H9 (cell line): ENCODE results near the gene SULT1E1. TPM values are rescaled to one million over a fixed set of nuclear protein-coding genes. Genes with fewer than 3 reads are reported as not detected.

ENCODE experiments used
- DNase-seq: peaks from one replicate; pipeline ENCODE4 v3.0.0-alpha.2; 2017
- H2AFZ ChIP-seq: one replicate; pipeline ENCODE4 v1.6.1; 2013; ENCODE audit warnings: mild to moderate bottlenecking, low read length, control low read depth, moderate library complexity
- H2AK5ac ChIP-seq: 2 replicates; pipeline ENCODE4 v1.6.1; 2013; ENCODE audit warnings: low read length, control low read depth, mixed read lengths; ENCODE audit not compliant: insufficient read length
- H2BK120ac ChIP-seq: one replicate; pipeline ENCODE4 v1.6.1; 2013; ENCODE audit warnings: low read depth, mild to moderate bottlenecking, low read length, control low read depth, inconsistent platforms; ENCODE audit not compliant: poor library complexity, severe bottlenecking
- H2BK12ac ChIP-seq: 2 replicates; pipeline ENCODE4 v1.6.1; 2013; ENCODE audit warnings: low read length, control low read depth, mixed read lengths, low read depth; ENCODE audit not compliant: insufficient read length
- H2BK15ac ChIP-seq: 2 replicates; pipeline ENCODE4 v1.6.1; 2013; ENCODE audit warnings: low read depth, low read length, control low read depth
- H2BK20ac ChIP-seq: one replicate; pipeline ENCODE4 v1.6.1; 2013; ENCODE audit warnings: low read depth, mild to moderate bottlenecking, low read length, control low read depth, inconsistent platforms; ENCODE audit not compliant: poor library complexity, severe bottlenecking
- H2BK5ac ChIP-seq: 2 replicates; pipeline ENCODE4 v1.6.1; 2013; ENCODE audit warnings: low read length, control low read depth, mixed read lengths; ENCODE audit not compliant: insufficient read length
- H3K14ac ChIP-seq: 2 replicates; pipeline ENCODE4 v1.6.1; 2013; ENCODE audit warnings: low read length, control low read depth; ENCODE audit not compliant: insufficient read depth
- H3K18ac ChIP-seq: 2 replicates; pipeline ENCODE4 v1.6.1; 2013; ENCODE audit warnings: low read depth, mild to moderate bottlenecking, mixed read lengths, low read length, control low read depth; ENCODE audit not compliant: insufficient read length
- H3K23ac ChIP-seq: 2 replicates; pipeline ENCODE4 v1.6.1; 2013; ENCODE audit warnings: low read length, control low read depth, mixed read lengths, low read depth; ENCODE audit not compliant: insufficient read length
- H3K23me2 ChIP-seq: 2 replicates; pipeline ENCODE4 v1.6.1; 2013; ENCODE audit warnings: low read depth, mild to moderate bottlenecking, mixed read lengths, low read length, control low read depth; ENCODE audit not compliant: insufficient read length, poor library complexity, severe bottlenecking
- H3K27ac ChIP-seq: 2 replicates; pipeline ENCODE4 v1.5.1; 2013; ENCODE audit warnings: low read length, control low read depth, mixed read lengths, low read depth; ENCODE audit not compliant: insufficient read length
- H3K27me3 ChIP-seq: 2 replicates; pipeline ENCODE4 v1.6.1; 2013; ENCODE audit warnings: low read length, control low read depth, inconsistent platforms; ENCODE audit not compliant: insufficient read depth
- H3K4ac ChIP-seq: 2 replicates; pipeline ENCODE4 v1.6.1; 2013; ENCODE audit warnings: low read depth, mild to moderate bottlenecking, control low read depth, inconsistent platforms, low read length, moderate library complexity
- H3K4me1 ChIP-seq: 2 replicates; pipeline ENCODE4 v1.6.1; 2013; ENCODE audit warnings: low read length, control low read depth, inconsistent platforms; ENCODE audit not compliant: insufficient read depth
- H3K4me2 ChIP-seq: 2 replicates; pipeline ENCODE4 v1.6.1; 2013; ENCODE audit warnings: low read length, control low read depth, mixed read lengths; ENCODE audit not compliant: insufficient read length, insufficient read depth
- H3K56ac ChIP-seq: 2 replicates; pipeline ENCODE4 v1.6.1; 2013; ENCODE audit warnings: low read depth, mild to moderate bottlenecking, mixed read lengths, low read length, control low read depth; ENCODE audit not compliant: insufficient read length
- H3K79me1 ChIP-seq: 2 replicates; pipeline ENCODE4 v1.6.1; 2013; ENCODE audit warnings: low read depth, mild to moderate bottlenecking, moderate library complexity, low read length, control low read depth, inconsistent platforms; ENCODE audit not compliant: insufficient read depth, poor library complexity, severe bottlenecking
- H3K79me2 ChIP-seq: 2 replicates; pipeline ENCODE4 v1.6.1; 2013; ENCODE audit warnings: low read length, control low read depth, inconsistent platforms; ENCODE audit not compliant: insufficient read depth
- H3K9ac ChIP-seq: 2 replicates; pipeline ENCODE4 v1.6.1; 2013; ENCODE audit warnings: low read length, control low read depth, mixed read lengths; ENCODE audit not compliant: insufficient read length; ENCODE audit errors: extremely low read depth
- H3K9me3 ChIP-seq: one replicate; pipeline ENCODE4 v1.6.1; 2013; ENCODE audit warnings: low read depth, low read length, inconsistent platforms; ENCODE audit not compliant: control insufficient read depth
- H3T11ph ChIP-seq: one replicate; pipeline ENCODE4 v1.6.1; 2013; ENCODE audit warnings: mild to moderate bottlenecking, low read length, control low read depth, inconsistent platforms
- H4K20me1 ChIP-seq: one replicate; pipeline ENCODE4 v1.6.1; 2013; ENCODE audit not compliant: control insufficient read depth, insufficient read length, insufficient read depth
- H4K5ac ChIP-seq: 2 replicates; pipeline ENCODE4 v1.6.1; 2013; ENCODE audit warnings: low read depth, mild to moderate bottlenecking, mixed read lengths, low read length, control low read depth; ENCODE audit not compliant: insufficient read length
- H4K8ac ChIP-seq: replicated peaks from 2 replicates; pipeline ENCODE4 v1.6.1; 2013; ENCODE audit warnings: low read length, control low read depth, mixed read lengths, low read depth; ENCODE audit not compliant: insufficient read length
- H4K91ac ChIP-seq: 2 replicates; pipeline ENCODE4 v1.6.1; 2013; ENCODE audit warnings: low read depth, mild to moderate bottlenecking, moderate library complexity, mixed read lengths, low read length, control low read depth; ENCODE audit not compliant: insufficient read length
- H3K27ac Mint-ChIP-seq, 3 experiments: 2 replicates in 2 of 3; 3 replicates in 1 of 3; pipeline ENCODE4 v1.8.0; 2020 to 2021; ENCODE audit warnings: mixed read lengths in 3 of 3, mild to moderate bottlenecking in 1 of 3, moderate library complexity in 1 of 3
- H3K27me3 Mint-ChIP-seq: 2 replicates; pipeline ENCODE4 v1.8.0; 2021; ENCODE audit warnings: low read depth, mild to moderate bottlenecking, moderate library complexity, mixed read lengths
- H3K36me3 Mint-ChIP-seq, 3 experiments: 2 replicates in 2 of 3; 3 replicates in 1 of 3; pipeline ENCODE4 v1.8.0; 2020 to 2021; ENCODE audit warnings: low read depth in 3 of 3, mixed read lengths in 3 of 3; ENCODE audit not compliant: insufficient read depth in 1 of 3
- H3K4me1 Mint-ChIP-seq, 2 experiments: 2 replicates each; pipeline ENCODE4 v1.8.0; 2020; ENCODE audit warnings: mixed read lengths in 2 of 2
- H3K4me3 Mint-ChIP-seq, 2 experiments: 2 replicates in 1 of 2; 3 replicates in 1 of 2; pipeline ENCODE4 v1.8.0; 2020 to 2021; ENCODE audit warnings: mild to moderate bottlenecking in 2 of 2, mixed read lengths in 2 of 2, moderate library complexity in 1 of 2
- H3K9me3 Mint-ChIP-seq, 2 experiments: 2 replicates in 1 of 2; 3 replicates in 1 of 2; pipeline ENCODE4 v1.8.0; 2020; ENCODE audit warnings: mild to moderate bottlenecking in 2 of 2, mixed read lengths in 2 of 2, moderate library complexity in 1 of 2
- WGBS: extraction: QIAGEN DNeasy Blood & Tissue Kit; methylation state at CpG from one replicate; pipeline ENCODE4 v1.1.7; 2013; ENCODE audit warnings: missing lambda C conversion rate, low lambda C conversion rate, mixed read lengths; ENCODE audit not compliant: insufficient read length; ENCODE audit errors: extremely low coverage; 5-methylcytosine and 5-hydroxymethylcytosine counted together
- total RNA-seq: library from RNA; stranded (reverse); gene quantifications from 2 replicates; pipeline ENCODE4 v1.2.1, GENCODE V29; 2021
- TF ChIP-seq, protein P1 (sequence below): fragments of 200-600 bp; sonication (generic); conservative IDR thresholded peaks from 3 replicates; pipeline ENCODE4 v1.8.0; 2021; ENCODE audit warnings: antibody characterized with exemption, mild to moderate bottlenecking

Gene SULT1E1
- total RNA-seq, 1 experiment from 2014 or later = not detected

DNA sequence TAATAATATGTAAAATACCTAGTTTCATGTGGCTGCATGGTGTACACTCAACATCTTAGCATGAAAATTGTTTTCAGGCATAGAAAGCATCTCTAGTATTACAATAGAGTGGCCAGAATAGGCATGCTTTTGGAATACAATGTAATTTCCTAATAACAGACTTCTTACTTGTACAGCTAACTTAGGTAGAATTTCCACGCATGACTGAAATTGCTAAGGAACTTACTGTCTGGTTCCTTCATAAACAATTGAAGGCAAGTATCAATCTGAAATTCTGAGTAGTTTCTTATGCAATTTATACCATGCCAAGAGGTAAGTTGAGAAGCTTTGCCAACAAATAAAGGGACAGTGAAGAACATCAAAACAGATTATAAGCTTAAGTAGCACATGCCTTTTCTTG lies 26.7 kb downstream of the SULT1E1 start:
- Histone ChIP-seq H3K9me3 (no peaks in the 10 kb centered on the region), H3K23me2 (no peaks in the 10 kb centered on the region), H4K91ac (no peak overlapping the region), H3K4ac (no peak overlapping the region), H2BK15ac (no peak overlapping the region), H3K4me1 (peaks cover 4% of the 10 kb centered on the region; the same call in 1 of the 2 replicates), H3K18ac (no peak overlapping the region), H2BK12ac (no peak overlapping the region), H4K8ac (no peak overlapping the region), H3K27ac (no peak overlapping the region), H3T11ph (no peak overlapping the region), H3K9ac (no peak overlapping the region), H2BK20ac (no peak overlapping the region), H3K56ac (no peak overlapping the region), H3K27me3 (no peaks in the 10 kb centered on the region), H3K79me2 (no peaks in the 10 kb centered on the region), H2AK5ac (no peak overlapping the region), H2AFZ (no peak overlapping the region), H2BK5ac (no peak overlapping the region), H3K4me2 (no peak overlapping the region), H3K23ac (no peak overlapping the region), H2BK120ac (no peak overlapping the region), H3K79me1 (no peaks in the 10 kb centered on the region), H3K14ac (no peak overlapping the region), H4K5ac (no peak overlapping the region), H4K20me1 (no peaks in the 10 kb centered on the region)
- Mint-ChIP-seq H3K9me3 (peaks cover 0 to 3% of the 10 kb centered on the region in 2 experiments; a peak in 3 of 5 replicates), H3K27me3 (no peaks in the 10 kb centered on the region), H3K4me1 (peaks cover 16 to 18% of the 10 kb centered on the region in 2 experiments), H3K36me3 (peaks cover 0 to 3% (median 0%) of the 10 kb centered on the region in 3 experiments; a peak in 1 of 7 replicates), H3K27ac (no peak overlapping the region), H3K4me3 (no peak overlapping the region)
- TF ChIP-seq, protein P1, sequence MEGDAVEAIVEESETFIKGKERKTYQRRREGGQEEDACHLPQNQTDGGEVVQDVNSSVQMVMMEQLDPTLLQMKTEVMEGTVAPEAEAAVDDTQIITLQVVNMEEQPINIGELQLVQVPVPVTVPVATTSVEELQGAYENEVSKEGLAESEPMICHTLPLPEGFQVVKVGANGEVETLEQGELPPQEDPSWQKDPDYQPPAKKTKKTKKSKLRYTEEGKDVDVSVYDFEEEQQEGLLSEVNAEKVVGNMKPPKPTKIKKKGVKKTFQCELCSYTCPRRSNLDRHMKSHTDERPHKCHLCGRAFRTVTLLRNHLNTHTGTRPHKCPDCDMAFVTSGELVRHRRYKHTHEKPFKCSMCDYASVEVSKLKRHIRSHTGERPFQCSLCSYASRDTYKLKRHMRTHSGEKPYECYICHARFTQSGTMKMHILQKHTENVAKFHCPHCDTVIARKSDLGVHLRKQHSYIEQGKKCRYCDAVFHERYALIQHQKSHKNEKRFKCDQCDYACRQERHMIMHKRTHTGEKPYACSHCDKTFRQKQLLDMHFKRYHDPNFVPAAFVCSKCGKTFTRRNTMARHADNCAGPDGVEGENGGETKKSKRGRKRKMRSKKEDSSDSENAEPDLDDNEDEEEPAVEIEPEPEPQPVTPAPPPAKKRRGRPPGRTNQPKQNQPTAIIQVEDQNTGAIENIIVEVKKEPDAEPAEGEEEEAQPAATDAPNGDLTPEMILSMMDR = no peak
- no peak for DNase-seq
- WGBS = no CpG with 5 or more reads among the region's 1 CpG
